ENCODE measurements around the gene OAF. TPM values are rescaled to one million over a fixed set of nuclear protein-coding genes. Genes with fewer than 3 reads are reported as not detected.

Gene OAF
- total RNA-seq, 2 experiments from 2014 or later: 3.1 to 3.2 TPM

GRCh38 chr11:120172054-120172911, 38.5 kb upstream of the OAF start:
- no peaks in the 10 kb centered on the region for H3K36me3 ChIP-seq (ENCODE audit: insufficient read depth, low read length)
- no peak overlapping the region for H3K27ac Mint-ChIP-seq
- H3K27me3 ChIP-seq (ENCODE audit: control insufficient read depth in 1 of 2, insufficient read depth in 2 of 2, low read length in 2 of 2): peaks cover 40 to 65% of the 10 kb centered on the region in 2 experiments
- peak; percentile 60 for TF ChIP-seq CTCF (IDR thresholded peaks at IDR 0.05)
- ChIA-PET POLR2A (no interaction called here), CTCF (no interaction called here)
- no peak overlapping the region for H3K4me3 Mint-ChIP-seq
- H3K27me3 Mint-ChIP-seq: peaks cover 76% of the 10 kb centered on the region
- H3K4me3 ChIP-seq (ENCODE audit: low read length): no peak overlapping the region
- H3K36me3 Mint-ChIP-seq (ENCODE audit: low read depth): no peaks in the 10 kb centered on the region
- H3K27ac ChIP-seq (ENCODE audit: low read depth in 1 of 2, low read length in 2 of 2): no peak overlapping the region
- H3K9me3 Mint-ChIP-seq: no peaks in the 10 kb centered on the region
- peaks cover 10% of the 10 kb centered on the region for H3K4me1 Mint-ChIP-seq (ENCODE audit: low read depth)
- intact Hi-C loops (cut with DNase I, micrococcal nuclease): loop anchor here (1.0 to 10.0 kb wide), 4 partner anchors 57 to 513 kb away; no protein-coding TSS in a partner anchor
- ATAC-seq (ENCODE audit: poor library complexity) (peak; percentile 56), DNase-seq (peak in 13 of 14 experiments; percentile 15 to 65 (median 31))
- peaks cover 22% of the 10 kb centered on the region for H3K4me1 ChIP-seq (ENCODE audit: insufficient read depth, low read length)
- H3K9me3 ChIP-seq (ENCODE audit: control insufficient read depth in 1 of 2, insufficient read depth in 1 of 2, low read length in 2 of 2): peaks cover 0 to 18% of the 10 kb centered on the region in 2 experiments

GRCh38 chr11:120173019-120173705, 37.7 kb upstream of the OAF start:
- POLR2A ChIA-PET: no interaction called here
- ATAC-seq (ENCODE audit: poor library complexity) (no peak), DNase-seq (peak in 1 of 14 experiments; percentile 17)
- Mint-ChIP-seq H3K36me3 (ENCODE audit: low read depth) (no peaks in the 10 kb centered on the region), H3K9me3 (no peaks in the 10 kb centered on the region), H3K4me1 (ENCODE audit: low read depth) (peaks cover 10% of the 10 kb centered on the region), H3K27me3 (peaks cover 67% of the 10 kb centered on the region), H3K4me3 (no peak overlapping the region), H3K27ac (no peak overlapping the region)
- no peaks in the 10 kb centered on the region for H3K36me3 ChIP-seq (ENCODE audit: insufficient read depth, low read length)
- no peak for TF ChIP-seq CTCF (IDR thresholded peaks at IDR 0.05)
- no peak overlapping the region for H3K4me3 ChIP-seq (ENCODE audit: low read length)
- peaks cover 39 to 58% of the 10 kb centered on the region in 2 experiments for H3K27me3 ChIP-seq (ENCODE audit: control insufficient read depth in 1 of 2, insufficient read depth in 2 of 2, low read length in 2 of 2)
- H3K27ac ChIP-seq (ENCODE audit: low read depth in 1 of 2, low read length in 2 of 2): no peak overlapping the region
- peaks cover 0 to 17% of the 10 kb centered on the region in 2 experiments for H3K9me3 ChIP-seq (ENCODE audit: control insufficient read depth in 1 of 2, insufficient read depth in 1 of 2, low read length in 2 of 2)
- CTCF ChIA-PET: no interaction called here
- peaks cover 22% of the 10 kb centered on the region for H3K4me1 ChIP-seq (ENCODE audit: insufficient read depth, low read length)
- intact Hi-C loops (cut with DNase I, micrococcal nuclease): loop anchor here in 1 of 2 experiments (2.0 to 10.0 kb wide), 3 partner anchors 56 to 512 kb away; no protein-coding TSS in a partner anchor

GRCh38 chr11:120173807-120174206, 37.0 kb upstream of the OAF start:
- ATAC-seq (ENCODE audit: poor library complexity): no peak
- no peak for TF ChIP-seq CTCF (IDR thresholded peaks at IDR 0.05)
- Mint-ChIP-seq H3K4me1 (ENCODE audit: low read depth) (peaks cover 5% of the 10 kb centered on the region), H3K4me3 (no peak overlapping the region), H3K36me3 (ENCODE audit: low read depth) (no peaks in the 10 kb centered on the region), H3K27ac (no peak overlapping the region), H3K27me3 (peaks cover 61% of the 10 kb centered on the region), H3K9me3 (no peaks in the 10 kb centered on the region)
- Histone ChIP-seq H3K9me3 (ENCODE audit: control insufficient read depth in 1 of 2, insufficient read depth in 1 of 2, low read length in 2 of 2) (peaks cover 0 to 10% of the 10 kb centered on the region in 2 experiments), H3K27me3 (ENCODE audit: control insufficient read depth in 1 of 2, insufficient read depth in 2 of 2, low read length in 2 of 2) (peaks cover 32 to 51% of the 10 kb centered on the region in 2 experiments), H3K4me1 (ENCODE audit: insufficient read depth, low read length) (peaks cover 15% of the 10 kb centered on the region), H3K36me3 (ENCODE audit: insufficient read depth, low read length) (no peaks in the 10 kb centered on the region), H3K4me3 (ENCODE audit: low read length) (no peak overlapping the region), H3K27ac (ENCODE audit: low read depth in 1 of 2, low read length in 2 of 2) (no peak overlapping the region)
- ChIA-PET POLR2A (no interaction called here), CTCF (no interaction called here)
- DNase-seq: peak in 1 of 14 experiments; percentile 14
- intact Hi-C loops (cut with DNase I, micrococcal nuclease): loop anchor here in 1 of 2 experiments (2.0 to 10.0 kb wide), 3 partner anchors 55 to 511 kb away; no protein-coding TSS in a partner anchor
